Measurements from ENCODE around the gene LARP4B. TPM values are rescaled to one million over a fixed set of nuclear protein-coding genes. Genes with fewer than 3 reads are reported as not detected.

LARP4B gene
- total RNA-seq, 1 donor from 2014 or later = 78.3 TPM

GRCh38 chr10:794382-794956 is 137.0 kb downstream of the LARP4B start:
- H3K9me3 ChIP-seq = no peaks in the 10 kb centered on the region
- intact Hi-C loops (cut with DNase I) = no loop called here
- H3K27ac ChIP-seq = no peak overlapping the region
- TF ChIP-seq POLR2AphosphoS5 (IDR thresholded peaks at IDR 0.05; ENCODE audit: insufficient read depth in 1 of 2, low read depth in 1 of 2) = no peak
- TF ChIP-seq, protein P1, sequence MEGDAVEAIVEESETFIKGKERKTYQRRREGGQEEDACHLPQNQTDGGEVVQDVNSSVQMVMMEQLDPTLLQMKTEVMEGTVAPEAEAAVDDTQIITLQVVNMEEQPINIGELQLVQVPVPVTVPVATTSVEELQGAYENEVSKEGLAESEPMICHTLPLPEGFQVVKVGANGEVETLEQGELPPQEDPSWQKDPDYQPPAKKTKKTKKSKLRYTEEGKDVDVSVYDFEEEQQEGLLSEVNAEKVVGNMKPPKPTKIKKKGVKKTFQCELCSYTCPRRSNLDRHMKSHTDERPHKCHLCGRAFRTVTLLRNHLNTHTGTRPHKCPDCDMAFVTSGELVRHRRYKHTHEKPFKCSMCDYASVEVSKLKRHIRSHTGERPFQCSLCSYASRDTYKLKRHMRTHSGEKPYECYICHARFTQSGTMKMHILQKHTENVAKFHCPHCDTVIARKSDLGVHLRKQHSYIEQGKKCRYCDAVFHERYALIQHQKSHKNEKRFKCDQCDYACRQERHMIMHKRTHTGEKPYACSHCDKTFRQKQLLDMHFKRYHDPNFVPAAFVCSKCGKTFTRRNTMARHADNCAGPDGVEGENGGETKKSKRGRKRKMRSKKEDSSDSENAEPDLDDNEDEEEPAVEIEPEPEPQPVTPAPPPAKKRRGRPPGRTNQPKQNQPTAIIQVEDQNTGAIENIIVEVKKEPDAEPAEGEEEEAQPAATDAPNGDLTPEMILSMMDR (IDR thresholded peaks at IDR 0.05) = no peak
- TF ChIP-seq POLR2A (IDR thresholded peaks at IDR 0.05) = no peak
- H3K36me3 ChIP-seq = no peaks in the 10 kb centered on the region
- H3K4me3 ChIP-seq = no peak overlapping the region
- H3K27me3 ChIP-seq = no peaks in the 10 kb centered on the region
- H3K4me1 ChIP-seq = peaks cover 6% of the 10 kb centered on the region
- DNase-seq (ENCODE audit: extremely low spot score in 2 of 2) = no peak

DNA sequence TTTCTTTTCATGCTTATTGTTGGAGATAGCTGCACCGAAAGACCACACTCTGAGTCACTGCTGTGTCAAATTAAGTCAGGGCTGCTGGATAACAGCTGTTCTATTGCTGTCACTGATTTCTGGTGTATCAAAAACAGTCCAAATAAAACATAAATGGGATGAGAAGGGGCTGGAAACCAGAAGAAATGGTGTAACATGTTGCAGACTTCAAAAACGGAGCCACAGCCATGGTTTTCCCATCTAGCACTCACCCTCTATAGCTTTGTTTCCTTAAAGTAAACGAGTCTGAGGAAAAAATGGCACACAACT is 138.8 kb downstream of the LARP4B start:
- no peak for TF ChIP-seq POLR2A (IDR thresholded peaks at IDR 0.05)
- TF ChIP-seq POLR2AphosphoS5 (IDR thresholded peaks at IDR 0.05; ENCODE audit: insufficient read depth in 1 of 2, low read depth in 1 of 2) = no peak
- TF ChIP-seq, protein P1 (IDR thresholded peaks at IDR 0.05) = no peak
- H3K9me3 ChIP-seq = no peaks in the 10 kb centered on the region
- no peak overlapping the region for H3K4me3 ChIP-seq
- DNase-seq (ENCODE audit: extremely low spot score in 2 of 2) = no peak
- no peak overlapping the region for H3K27ac ChIP-seq
- H3K27me3 ChIP-seq = no peaks in the 10 kb centered on the region
- no peaks in the 10 kb centered on the region for H3K36me3 ChIP-seq
- H3K4me1 ChIP-seq = peaks cover 21% of the 10 kb centered on the region
- intact Hi-C loops (cut with DNase I) = no loop called here

DNA sequence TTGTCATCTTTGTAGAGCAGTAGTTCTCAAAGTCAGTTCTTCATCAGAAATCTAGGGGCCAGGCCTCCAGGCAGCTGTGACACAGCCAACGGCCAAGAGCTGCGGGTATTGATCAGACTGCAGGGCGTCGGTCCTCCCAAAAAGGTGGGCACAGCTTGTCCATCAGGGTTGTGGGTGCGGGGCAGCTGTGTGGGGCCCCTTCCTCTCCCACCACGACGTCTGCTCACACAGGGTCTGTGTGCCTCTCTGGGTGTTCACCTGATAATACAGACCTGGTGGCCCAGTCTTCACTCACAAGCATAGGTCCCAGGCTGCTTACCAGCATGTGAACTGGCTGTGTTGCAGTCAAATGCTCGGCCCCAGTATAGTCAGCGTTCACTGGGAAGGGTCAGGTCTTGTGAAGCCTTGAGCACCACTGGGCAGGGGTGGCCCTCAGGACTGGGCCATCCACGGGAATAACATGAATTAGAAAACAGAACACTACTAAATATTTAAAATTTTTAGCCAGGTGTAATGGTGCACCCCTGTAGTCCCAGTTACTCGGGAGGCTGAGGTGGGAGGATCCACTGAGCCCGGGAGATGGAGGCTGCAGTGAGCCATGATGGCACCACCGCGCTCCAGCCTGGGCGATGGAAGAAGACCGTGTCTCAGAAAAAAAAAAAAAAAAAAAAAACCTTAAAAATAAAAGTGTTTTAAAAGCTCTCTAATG is 139.3 kb downstream of the LARP4B start:
- H3K27ac ChIP-seq = no peak overlapping the region
- peak; percentile 34 to 82 for DNase-seq (ENCODE audit: extremely low spot score in 2 of 2)

DNA sequence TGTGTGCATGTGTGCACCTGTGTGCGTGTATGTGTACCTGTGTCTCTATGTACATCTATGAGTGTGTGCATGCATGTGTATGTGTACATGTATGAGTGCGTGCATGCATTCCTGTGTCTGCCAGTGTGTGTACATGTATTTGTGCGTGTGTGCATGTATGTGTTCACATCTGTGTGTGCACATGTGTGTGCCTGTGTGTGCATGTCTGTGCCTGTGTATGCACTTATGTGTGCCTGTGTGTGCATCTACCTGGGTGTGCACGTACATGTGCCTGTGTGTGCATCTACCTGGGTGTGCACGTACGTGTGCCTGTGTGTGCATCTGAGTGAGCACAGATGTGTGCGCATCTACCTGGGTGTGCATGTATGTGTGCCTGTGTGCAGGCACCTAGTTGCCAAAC is 139.9 kb downstream of the LARP4B start:
- Histone ChIP-seq H3K27me3 (no peaks in the 10 kb centered on the region), H3K4me3 (no peak overlapping the region), H3K36me3 (no peaks in the 10 kb centered on the region), H3K27ac (no peak overlapping the region), H3K4me1 (peaks cover 21% of the 10 kb centered on the region), H3K9me3 (no peaks in the 10 kb centered on the region)
- no peak for TF ChIP-seq POLR2A (IDR thresholded peaks at IDR 0.05)
- TF ChIP-seq, protein P1 (IDR thresholded peaks at IDR 0.05) = no peak
- no peak for TF ChIP-seq POLR2AphosphoS5 (IDR thresholded peaks at IDR 0.05; ENCODE audit: insufficient read depth in 1 of 2, low read depth in 1 of 2)
- intact Hi-C loops (cut with DNase I) = no loop called here
- peak in 1 of 2 donors; percentile 69 for DNase-seq (ENCODE audit: extremely low spot score in 2 of 2)

More for the DNA sequence above, 139.3 kb downstream of the LARP4B start:
- intact Hi-C loops (cut with DNase I) = no loop called here
- no peaks in the 10 kb centered on the region for H3K27me3 ChIP-seq
- H3K4me3 ChIP-seq = no peak overlapping the region
- H3K9me3 ChIP-seq = no peaks in the 10 kb centered on the region
- H3K4me1 ChIP-seq = peaks cover 21% of the 10 kb centered on the region
- H3K36me3 ChIP-seq = no peaks in the 10 kb centered on the region
- TF ChIP-seq POLR2A (IDR thresholded peaks at IDR 0.05) = no peak
- no peak for TF ChIP-seq POLR2AphosphoS5 (IDR thresholded peaks at IDR 0.05; ENCODE audit: insufficient read depth in 1 of 2, low read depth in 1 of 2)
- TF ChIP-seq, protein P1 (IDR thresholded peaks at IDR 0.05) = no peak

All from vagina (tissue), 2 donors.